GM18907 (cell line): ENCODE measurements around the gene MPEG1.
A peak's percentile ranks its signal among the peaks of the same experiment; 100 is the strongest.

Source experiments
- ATAC-seq: cut with Tn5 transposase; IDR thresholded peaks from one replicate; pipeline ENCODE4 v1.9.1; 2021; ENCODE audit warnings: mild to moderate bottlenecking, moderate library complexity; ENCODE audit not compliant: unreplicated experiment

The MPEG1 gene

DNA sequence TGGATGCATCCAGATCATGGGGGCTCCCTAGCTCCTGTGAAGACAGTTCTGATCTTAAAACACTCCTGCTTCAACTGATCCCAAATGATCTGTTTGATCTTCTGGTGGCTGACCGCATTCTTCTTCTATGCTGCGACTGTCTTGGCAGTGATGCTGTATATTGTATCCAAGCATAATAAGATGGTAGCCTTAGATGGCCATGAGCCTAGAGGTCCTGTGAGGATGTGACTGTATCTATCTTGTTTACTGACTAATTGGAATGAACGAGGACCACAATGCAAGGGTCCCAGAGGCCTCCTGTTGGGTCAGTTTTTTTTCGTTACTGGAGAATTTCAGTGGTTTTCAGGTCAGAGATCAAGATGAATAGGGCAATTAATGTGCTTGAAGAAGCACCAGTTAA, 7.1 kb upstream of the MPEG1 start:
- no peak for ATAC-seq

DNA sequence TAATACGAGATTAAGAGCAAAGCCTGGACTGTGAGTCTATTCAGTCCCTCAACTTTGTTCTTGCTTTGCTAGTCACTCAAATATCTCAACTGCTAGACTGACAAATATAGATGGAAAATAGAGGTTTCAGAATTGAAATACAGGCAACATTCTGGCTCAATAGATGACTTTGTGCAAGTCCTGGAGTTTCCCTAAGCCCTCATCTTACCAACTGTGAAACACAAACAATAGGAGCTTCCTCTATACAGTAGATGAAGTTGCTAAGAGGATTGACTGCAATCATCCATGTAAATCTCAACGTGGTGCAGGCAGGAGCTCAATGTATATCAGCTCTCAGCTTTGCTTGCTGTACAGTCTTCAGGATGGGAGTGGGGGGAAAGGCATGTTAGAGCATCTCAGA, 6.2 kb upstream of the MPEG1 start:
- ATAC-seq: no peak

DNA sequence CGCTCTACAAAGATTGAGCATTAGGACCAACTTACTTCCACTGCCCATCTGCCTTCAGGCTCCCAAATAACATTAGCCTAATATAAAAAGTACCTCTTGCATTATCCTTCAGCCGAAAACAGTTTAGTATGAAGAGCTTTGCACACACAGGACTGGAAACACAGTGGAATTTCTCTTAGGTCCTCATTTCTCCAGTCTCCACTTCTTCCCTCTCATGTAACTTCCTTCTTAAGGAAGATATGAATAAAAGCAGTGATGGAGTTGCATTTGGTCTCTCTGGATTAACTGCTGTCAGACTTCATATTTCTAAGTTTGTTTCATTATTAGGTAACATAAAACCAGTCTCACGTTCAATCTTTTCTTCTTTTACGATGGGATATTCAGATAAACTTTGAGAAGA, 5.6 kb upstream of the MPEG1 start:
- ATAC-seq: no peak

DNA sequence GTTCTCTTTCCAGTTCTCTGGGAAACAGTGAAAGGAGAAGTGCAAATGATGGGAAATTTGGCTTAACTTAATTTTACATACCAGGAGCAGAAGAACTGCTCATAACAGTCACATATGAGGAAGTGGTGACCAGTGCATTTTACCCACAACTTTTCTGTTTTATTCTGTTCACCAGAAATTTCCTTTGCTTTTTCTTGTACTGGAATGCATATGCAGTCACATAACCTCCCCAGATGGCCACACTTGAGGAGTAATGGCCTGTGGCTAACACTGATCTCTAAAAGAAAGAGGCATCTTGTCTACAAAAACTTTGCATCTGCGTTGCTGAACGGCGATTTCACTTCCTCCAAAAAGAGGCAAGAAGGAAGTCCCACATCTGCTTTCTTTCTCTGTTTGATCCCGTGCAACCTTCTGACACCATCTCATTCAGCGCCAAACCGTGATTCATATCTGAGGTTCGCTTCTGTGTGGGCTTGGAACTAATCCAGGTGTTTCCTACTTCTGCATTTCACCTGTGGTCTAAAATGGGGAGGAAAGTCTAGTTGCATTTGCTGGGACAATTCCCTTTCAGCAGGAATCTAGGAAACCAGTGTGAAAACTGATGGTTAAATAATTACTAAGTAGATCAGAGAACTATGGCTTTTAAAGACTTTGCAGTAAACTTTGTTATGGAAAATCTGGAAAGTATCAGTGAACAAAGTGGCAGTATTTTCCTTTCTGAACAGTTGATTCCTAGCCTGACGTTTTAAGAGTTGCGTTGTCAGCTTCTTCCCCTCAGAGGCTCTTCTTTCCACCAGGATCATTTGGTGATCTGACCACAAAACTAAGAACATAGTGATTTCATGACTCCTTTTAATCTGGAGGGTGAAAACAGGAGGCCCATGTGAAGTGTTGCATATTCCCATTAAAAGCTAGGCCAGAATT, 4.2 kb upstream of the MPEG1 start:
- peak; percentile 91 for ATAC-seq

DNA sequence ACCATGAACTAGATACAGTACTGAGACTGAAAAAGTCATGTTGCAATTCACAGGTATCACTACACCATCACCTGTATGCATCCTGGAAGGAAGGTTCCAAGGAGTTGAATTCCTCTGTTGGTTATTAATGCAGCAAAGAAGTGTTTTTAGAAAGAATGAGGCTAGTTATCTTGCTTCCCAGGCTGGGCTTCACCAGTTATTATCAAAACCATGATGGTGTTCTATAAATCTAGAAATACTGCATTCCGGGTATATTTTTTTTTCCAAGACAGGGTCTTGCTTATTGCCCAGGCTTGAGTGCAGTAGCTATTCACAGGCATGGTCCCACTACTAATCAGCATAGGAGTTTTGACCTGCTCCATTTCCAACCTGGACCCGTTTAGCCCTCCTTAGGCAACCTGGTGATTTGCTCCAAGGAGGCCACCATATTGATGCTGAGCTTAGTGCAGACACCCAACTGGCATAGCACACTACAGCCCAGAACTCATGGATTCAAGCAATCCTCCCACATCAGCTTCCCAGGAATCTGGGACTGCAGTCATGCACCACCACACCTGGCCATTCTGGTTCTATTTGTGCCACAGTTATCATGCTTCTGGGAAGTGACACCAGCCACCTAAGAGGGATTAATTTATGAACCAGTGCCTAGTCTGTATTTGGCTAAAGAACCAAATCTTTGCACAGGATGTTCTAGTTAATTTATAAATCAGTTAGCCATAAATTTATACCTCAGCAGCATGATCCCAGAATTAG, 1.6 kb upstream of the MPEG1 start:
- ATAC-seq: no peak

DNA sequence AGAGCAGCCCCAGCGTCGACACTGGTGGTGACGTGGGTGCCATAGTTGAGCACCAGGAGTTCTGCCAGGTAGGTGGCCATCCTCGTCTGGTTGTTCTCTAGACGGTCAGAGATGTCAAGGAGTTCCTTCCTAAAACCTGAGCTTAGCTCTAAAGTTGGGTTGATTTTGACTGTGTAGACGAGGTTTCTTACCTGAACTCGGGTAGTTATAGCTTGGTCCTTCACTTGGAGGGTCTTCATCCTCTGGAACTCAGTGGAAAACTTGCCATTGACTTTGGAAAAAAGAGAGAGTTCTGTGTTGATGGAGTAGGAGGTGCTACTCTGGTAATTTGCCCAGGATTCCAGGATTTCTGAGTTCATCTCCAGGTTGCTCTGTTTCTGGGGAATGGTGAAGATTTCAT, 505 bp downstream of the MPEG1 start:
- ATAC-seq: no peak

DNA sequence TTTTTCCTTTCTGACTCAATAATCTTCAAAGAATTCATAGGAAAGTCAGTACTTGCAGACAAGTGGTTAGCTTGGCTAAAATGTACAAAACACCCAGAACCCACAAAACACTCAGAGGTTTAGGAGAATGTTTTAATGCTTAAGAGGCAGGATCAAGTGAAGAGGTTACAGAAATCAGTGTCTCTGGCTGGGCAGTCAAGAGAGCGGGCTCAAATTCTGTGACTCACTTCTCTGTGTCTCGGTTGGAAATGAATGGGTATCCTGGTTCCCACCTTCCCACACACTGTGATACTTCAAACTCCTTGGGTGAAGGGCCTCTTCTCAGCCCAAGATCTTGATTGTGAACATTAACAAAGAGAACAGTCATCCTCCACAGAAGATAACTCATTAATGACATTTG, 3.8 kb downstream of the MPEG1 start:
- ATAC-seq: no peak

DNA sequence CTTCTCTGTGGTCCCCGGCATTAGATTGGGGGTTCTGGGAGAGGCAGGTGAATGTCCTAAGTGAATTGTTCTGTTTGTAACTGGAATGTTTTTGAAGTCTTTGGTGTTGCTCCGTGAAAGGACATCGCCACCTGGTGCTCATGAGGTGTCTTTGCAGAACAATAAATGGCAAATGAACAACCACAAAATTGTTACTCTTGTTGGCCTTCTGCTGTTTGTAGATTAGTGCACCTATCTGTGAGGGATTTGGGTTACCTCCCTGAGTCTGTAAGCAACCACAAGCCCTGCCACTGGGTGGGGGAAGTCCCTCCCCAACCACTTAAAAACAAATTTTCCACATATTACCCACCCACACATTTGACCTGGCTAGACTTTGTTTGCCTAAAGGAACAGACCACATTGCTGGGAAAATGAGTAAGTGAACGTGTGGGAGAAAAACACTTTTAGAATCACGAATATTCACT, 4.7 kb downstream of the MPEG1 start:
- peak; percentile 76 for ATAC-seq

DNA sequence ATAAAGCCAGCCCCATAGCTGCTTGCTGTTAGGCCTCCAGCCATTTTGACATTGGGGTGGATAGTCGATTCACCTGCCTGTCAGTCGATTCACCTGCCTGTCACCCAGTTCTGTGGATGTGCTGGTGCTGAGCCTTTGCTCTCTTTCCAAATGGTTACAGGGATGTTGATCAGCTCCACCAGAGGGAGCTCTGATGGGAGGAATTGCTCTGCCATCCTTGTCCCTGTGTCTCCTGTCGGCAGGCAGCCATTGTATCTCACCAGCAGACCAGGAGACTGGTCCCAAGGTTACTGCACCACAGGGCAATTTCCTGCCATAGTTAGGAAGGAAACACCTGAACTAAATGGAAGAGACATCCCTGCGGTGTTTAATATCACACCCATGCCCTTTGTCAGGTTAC, 6.1 kb downstream of the MPEG1 start:
- no peak for ATAC-seq

DNA sequence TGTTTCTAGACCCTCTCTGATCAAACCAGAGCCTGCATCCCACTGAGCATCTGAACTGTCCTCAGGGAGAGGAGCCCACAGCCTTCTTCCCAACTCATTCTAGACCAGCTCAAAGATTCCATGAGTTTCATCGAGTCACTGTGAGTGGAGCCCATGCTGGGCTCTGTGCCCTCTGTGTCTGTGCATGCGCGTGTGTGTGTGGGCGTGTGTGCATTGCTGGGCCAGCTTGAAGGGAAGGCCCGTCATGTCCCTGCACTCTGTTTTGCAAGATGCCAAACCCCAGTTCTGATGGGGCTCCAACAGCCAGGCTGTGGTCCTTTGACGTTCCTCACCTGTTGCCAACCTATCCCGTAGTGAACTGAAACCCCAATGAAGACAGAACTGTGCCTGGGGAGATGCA, 7.1 kb downstream of the MPEG1 start:
- no peak for ATAC-seq

DNA sequence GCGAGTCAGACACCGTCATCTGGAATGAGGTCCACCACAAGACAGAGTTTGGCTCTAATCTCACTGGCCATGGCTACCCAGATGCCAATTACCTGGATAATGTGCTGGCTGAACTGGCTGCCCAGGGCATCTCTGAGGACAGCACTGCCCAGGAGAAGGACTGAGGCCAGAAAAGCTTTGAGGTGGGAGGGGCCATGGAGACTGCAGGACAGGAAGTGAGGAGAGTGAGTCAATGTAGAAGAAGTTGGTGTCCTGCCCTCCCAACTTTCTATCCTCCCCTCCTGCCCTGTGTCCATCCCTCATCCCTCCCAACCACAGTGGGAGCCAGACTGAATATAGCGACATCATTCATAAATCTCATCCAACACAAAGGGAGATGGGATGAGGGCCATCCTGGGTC, 8.0 kb downstream of the MPEG1 start:
- ATAC-seq: no peak

DNA sequence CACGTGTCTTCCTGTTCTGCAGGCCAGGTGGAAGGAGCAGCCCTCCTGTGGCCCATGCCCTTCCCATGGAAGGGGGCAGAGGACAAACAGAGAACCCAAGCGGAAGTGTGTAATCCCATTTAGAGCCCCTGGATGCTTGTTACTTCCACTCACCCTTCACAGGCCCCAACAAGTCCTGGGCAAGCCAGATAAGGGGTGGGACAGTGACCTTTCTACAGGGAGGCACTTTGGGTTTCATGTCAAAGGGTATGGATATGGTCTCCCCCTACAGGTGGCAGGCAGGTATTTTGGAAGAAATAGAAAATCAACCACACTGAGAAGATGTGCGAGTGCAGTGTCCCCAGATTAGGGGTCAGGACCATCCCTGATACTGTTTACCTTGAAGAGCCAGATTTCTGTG, 11.4 kb downstream of the MPEG1 start:
- no peak for ATAC-seq

DNA sequence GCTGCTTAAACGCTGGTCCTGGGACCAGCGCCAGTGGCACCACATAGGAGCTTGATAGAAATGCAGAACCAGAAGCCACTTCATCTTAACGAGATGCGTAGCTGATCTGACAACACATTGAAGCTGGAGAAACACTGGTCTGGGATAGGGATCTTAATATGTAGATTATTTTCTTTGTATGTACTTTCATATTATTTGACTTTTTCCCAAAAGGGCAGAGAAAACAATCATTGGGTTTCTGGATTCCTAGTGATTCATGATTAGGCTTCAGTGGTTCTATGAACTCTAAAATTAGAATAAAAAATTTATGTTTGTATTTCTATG, 12.3 kb downstream of the MPEG1 start:
- ATAC-seq: peak; percentile 57

DNA sequence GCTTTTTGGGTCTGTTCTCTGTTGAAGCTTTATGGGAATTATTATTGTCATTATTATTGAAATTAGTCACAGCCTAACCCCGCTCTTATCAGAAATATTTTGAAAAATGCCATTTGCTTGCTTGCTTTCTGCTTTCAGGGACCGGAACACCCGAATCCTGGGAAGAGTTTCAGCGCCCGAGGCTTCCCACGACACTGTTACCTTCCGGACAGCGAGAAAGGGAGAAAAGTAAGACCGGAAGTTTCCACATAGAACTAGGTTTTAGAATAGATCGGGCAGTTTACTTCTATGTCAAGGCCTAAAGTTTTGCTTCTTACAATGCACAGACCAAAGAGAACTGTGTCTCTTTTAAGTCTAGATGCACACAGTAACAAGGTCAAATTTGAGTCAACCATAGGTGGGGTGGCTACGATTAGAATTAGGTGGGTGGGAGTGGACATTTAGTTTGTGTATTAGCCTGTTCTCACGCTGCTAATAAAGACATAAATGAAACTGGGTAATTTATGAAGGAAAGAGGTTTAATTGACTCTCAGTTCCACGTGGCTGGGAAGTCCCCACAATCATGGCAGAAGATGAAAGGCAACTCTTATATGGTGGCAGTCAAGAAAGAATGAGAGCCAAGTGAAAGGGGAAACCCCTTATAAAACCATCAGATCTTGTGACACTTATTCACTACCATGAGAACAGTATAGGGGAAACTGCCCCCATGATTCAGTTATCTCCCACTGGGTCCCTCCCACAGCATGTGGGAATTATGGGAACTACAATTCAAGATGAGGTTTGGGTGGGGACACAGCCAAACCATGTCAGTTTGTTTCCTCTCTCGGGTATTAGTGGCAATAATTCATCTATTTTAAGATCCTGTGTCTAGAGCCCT, 12.9 kb downstream of the MPEG1 start:
- peak; percentile 52 for ATAC-seq

DNA sequence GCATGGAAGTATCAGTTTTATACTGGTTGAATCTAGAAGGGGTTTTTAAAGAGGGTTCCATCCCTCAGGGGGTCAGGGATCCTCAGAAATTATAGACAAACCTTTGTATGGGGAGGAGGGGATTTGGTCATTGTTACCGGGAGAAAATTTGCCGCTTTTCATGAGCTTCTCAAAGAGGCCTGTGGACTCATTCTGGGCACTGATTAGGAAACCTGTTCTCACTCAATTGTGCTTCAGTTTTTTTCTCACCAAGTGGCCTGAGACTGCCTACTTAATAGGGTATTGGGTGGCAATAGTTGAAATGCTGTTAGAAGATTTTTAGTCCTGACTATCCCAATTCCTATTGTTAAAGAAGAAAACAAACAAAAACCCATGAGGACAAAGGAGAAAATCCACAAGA, 14.0 kb downstream of the MPEG1 start:
- ATAC-seq: no peak

DNA sequence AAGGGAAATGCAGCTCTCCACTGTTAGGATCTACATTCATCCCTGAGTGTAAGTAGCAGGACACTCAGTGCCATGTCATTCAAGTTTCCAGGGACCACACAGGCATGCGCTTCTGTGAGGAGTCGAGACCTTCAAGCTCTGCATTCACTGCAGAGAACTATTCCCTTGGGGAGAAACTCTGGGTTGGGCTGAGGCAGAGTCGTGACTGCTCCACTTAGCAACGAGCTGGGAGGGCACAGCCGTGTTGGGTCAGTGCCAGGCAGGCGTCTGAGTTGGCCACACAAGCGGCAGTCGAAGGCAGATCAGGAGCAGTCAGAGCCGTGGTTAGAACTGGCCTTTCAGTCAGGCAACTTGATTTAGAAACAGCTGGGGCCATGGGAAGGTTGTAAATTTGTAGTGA, 14.7 kb downstream of the MPEG1 start:
- ATAC-seq: no peak

DNA sequence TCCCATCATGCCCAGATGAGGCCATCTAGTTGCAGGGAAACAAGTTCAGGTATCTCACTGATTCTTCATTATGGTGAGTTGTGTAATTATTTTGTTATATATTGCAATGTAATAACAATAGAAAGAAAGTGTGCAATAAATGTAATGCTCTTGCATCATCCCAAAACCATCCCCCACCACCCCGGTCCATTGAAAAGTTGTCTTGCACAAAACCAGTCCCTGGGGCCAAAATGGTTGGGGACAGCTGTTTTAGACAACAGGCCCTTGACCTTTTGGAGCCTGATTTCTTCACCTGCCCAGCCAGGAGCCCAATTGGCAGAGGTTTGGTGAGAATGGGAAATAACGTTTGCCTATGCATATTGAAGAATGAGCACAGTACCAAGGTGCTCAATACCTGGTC, 15.9 kb downstream of the MPEG1 start:
- ATAC-seq: no peak

DNA sequence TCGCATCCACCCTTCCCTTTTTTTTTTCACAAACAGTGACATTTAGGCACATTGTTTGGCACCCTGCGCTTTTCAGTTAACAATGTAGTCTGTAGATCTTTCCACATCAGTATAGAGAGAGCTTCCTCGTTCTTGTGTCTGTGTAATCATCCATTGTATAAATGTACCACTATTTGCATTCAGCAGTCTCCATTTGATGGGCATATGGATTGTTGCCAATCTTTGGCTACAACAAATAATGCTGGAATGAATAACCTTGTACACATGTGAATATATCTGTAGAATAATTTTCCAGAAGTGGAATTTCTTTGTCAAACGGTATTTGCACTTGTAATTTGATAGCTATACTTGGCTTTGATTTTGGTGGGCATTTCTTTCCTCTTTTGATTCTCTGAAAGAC, 17.1 kb downstream of the MPEG1 start:
- ATAC-seq: no peak

DNA sequence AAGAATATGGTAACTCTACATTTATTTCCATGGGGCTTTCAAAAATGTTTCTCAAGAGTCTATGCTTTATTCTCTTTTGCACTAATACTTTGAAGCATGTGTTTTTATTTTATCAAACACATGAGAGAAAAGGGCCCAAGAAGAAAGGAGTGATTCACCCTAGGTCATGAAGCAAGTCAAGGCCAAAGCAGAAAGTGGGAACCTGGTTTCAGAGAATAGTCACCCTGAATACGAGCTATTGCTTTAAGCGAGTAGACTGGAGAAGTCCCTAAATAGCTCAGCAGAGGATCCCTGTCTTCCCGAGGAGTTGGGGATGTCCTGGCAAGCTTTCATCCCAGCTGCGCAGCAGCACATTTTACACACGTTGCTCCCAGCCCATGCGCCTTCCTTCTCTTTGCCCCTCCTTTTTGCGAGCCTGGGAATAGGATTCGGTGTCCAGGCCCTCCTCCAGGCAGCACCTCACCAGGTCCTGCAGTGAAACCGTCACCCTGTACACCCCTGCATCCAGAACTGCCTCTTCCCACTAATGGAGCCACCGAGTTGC, 19.1 kb downstream of the MPEG1 start:
- ATAC-seq: no peak

DNA sequence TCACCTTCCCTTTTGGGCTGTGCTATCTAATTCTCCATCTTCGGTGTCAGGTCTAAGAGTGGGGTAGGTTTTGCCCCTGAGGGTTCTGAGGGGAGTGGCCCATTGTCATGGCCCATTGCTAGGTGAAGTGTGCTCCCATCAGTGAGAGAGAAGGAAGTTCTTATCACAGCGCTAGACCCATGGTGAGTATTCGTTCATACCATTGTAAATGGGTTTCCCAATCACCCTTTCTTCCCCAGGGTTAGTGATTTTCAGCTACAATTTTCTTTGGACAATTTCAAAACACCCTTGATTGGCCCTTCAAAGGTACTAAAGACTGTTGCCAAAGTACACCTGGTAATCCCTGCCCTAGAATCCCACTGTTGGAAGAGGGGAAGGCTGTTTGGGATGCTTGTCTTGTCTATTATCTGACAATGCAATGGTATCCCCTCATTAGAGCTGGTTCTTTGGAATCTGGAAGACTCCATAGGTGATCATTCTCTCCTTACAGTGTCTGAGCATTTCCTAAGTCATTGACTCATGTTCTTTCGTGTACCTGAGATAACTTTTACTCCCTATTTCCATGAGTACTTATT, 20.2 kb downstream of the MPEG1 start:
- no peak for ATAC-seq

DNA sequence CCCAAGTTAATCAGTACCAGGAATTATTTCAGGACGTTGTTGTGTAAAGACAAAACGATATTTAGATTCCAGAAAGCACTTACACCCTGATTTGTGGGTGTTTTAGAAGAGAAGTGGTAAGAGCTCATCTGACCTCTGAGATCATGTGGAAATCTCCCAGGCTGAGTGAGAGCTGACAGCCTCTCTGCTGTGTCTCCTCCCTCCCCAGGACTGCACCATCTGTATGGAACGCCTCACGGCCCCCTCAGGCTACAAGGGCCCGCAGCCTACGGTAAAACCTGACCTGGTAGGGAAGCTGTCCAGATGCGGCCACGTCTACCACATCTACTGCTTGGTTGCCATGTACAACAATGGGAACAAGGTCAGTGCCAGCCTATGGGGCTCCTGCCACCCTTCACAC, 20.8 kb downstream of the MPEG1 start:
- ATAC-seq: no peak
